HG02588 (cell line): ENCODE results near the gene PUM1.
"Not testable (repeated sequence)": the region's sequence is repeated elsewhere in the genome, so short reads cannot be mapped to it uniquely, and the experiment has no call there.

Experiments
- ATAC-seq: cut with Tn5 transposase; IDR thresholded peaks from one replicate; pipeline ENCODE4 v1.9.1; 2021; ENCODE audit warnings: mild to moderate bottlenecking, moderate library complexity; ENCODE audit not compliant: unreplicated experiment

PUM1 gene

GRCh38 chr1:30966690-30967369, 98.7 kb downstream of the PUM1 start:
- ATAC-seq, result no peak

- ATAC-seq, result no peak
These were observed 99.5 kb downstream of the PUM1 start for GRCh38 chr1:30965924-30966599.

DNA sequence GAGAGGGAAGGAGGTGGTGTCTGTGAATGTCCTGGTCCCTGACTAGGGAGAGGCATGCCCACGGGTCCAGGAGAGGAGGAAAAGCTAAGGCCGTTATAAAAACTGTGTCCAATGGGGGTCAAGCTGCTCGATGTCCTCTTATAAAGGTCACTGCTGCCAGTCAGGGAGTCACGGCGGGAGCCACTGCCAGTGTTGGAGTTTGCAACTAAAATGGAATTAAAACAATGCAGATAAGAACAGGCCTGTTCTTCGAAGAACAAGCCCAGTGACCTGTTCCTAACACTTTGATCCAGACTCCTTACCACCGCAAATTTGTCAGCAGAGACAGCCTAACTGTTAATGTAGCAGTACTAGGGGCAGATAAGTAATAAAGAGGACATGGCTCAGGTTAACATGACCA, 100.8 kb downstream of the PUM1 start:
- no peak for ATAC-seq

DNA sequence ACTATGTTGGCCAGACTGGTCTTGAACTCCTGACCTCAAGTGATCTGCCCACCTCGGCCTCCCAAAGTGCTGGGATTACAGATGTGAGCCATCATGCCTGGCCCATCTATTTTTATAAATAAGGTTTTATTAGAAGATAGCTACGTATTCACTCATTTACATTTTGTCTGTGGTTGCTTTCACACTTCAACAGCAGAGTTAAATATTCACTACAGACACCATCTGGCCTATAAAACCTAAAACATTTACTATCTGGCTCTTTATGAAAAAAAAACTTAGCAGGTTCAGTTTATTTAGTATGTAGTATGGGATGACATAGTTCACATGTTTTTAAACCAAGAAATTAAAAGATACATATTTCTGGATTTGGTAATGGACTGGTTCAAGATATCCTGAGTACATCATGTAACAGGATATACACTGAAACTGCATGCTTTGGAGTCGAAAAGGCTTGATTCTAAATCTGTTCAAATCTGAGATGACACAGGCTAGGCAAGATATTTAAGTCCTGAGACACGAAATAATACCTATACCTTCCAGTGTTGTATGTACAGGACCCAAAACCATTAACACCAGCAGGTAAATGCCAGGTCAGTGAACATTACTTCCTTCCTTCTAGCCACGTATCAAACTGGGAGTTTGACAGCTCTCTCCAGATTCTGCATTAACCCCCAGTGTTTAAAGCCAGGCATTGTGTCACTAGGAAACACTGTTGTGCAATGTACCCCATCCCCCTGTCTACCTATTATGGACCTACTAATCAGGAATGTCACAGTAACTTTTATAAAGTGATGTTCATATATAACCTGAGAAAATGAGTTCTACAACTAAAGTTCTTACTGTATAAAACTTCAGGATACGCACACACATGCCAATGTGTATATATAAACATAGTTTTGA, 102.7 kb downstream of the PUM1 start:
- ATAC-seq, result no peak

DNA sequence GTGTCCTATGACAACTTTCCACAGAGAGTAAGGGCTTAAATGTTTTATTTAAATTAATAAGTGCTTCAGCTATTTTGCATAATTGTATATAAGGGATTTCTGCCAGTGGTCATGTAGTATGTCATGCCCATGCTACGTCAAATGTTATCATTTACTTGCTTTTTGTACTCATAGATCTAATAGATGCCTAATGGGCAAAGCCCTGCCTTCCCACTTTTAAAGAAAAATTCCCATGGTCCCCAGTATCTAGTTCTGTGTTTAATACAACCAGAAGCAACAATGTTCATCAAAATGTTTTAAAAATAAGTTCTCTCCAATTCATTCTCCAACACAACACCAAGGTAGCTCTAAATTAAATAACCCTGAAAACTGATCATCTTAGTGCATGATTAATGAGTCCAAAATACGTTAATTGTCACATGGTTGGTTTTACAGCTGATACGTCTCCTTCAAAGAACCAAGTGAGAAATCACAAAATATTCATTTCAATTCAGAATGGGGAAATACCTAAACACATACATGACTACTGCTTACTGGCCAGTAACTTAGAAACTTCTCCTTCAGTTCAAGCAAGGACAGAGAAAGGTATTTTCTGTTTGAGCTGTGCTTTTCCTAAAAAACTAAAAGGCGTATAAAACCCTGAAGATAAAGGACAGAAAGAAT, 107.8 kb downstream of the PUM1 start:
- no peak for ATAC-seq

DNA sequence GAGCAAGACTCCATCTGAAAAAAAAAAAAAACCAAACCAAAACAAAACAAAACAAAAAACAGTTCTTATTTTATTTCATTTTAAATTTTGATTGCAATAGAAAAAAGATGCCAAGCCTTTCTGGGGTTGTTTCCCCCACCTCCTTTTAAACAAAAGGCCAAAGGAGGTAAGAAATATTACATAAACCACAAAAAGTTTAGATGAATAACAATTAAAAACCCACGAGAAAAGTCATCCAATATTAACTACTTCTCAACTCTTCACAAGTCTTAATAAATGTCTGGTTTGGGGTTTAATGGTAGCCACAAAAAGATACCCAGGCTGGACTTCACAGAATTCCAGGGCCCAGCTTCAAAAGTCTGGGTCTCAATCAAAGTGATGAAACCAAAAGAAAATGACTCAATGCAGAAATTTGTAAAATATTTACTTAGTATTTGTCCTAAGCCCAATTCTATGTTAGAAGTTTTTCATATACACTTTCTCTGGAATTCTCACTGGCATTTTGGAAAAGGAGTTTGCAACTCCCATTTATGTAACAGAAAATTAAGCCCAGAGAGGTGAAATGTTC, 110.0 kb downstream of the PUM1 start:
- ATAC-seq, result no peak

- no peak for ATAC-seq
These were observed 111.8 kb downstream of the PUM1 start for GRCh38 chr1:30953685-30954084.

DNA sequence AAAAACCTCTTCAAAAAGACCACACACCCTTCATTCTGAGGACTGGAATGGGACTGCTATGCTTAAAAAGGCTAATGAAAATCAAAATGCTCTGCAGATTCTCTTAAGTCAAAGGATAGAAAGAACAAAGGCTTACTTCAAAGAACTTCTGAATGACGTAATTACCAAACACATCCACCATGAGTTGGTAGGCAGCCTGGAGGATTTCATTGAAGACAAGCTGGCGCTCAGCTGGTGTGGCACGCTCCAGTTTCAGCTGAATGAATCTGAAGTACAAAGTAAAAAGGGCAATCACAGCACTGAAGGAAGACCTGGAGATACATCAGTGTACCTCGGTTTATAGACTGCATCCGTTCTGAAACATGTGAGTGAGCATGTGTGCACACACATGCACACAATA, 113.4 kb downstream of the PUM1 start:
- no peak for ATAC-seq

- ATAC-seq, result no peak
These were observed 114.8 kb downstream of the PUM1 start for GRCh38 chr1:30950700-30951099.

- ATAC-seq, result no peak
These were observed 115.5 kb downstream of the PUM1 start for GRCh38 chr1:30950053-30950452.

DNA sequence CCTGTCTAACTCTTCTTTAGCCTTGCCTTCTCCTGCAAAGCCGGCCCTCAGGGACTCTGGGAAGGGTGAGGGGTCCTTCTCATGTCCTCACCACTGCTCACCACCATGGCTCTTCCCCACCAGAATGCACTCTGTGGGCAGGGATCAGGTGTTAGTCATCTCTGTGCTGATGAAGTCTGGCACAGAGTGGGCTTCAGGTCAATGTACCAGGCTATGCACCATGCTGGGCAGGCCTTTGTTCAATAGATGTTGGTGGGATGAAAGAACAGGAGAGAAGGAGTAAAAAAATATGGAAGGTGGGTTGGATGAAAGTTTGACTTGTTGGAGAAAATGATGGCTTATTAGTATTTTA, 116.1 kb downstream of the PUM1 start:
- ATAC-seq, result not testable (repeated sequence)

DNA sequence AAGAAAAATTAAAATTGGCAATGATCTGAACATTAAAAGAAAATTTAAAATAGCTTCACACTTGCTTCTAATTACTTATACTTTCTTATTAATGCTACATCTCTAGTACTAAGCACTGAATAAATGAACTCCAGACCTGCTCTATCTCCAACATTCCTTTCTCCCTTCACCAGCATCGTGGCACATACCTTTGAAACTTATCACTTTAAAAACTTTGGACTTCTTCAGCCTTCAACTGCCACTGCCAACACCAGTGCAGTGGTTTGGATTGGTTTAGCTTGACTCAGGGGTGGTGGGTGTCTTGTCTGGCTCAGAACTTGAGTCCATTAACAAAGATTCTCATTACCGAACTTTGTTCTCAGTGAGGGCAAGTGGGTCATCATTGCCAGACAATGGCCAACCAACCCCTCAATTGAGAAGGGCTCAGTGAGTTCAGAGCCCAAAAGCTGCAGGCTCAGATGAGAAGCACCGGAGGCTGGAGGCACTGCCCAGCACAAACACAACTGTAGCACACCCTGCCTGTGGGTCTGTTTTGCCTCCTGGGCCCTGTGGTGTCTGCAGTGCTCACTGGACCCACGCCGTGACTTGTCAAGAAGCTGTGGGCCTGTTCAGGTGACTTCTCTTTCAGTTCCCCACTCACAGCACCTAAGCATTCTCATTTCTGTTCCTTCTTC, 116.6 kb downstream of the PUM1 start:
- ATAC-seq, result not testable (repeated sequence)

DNA sequence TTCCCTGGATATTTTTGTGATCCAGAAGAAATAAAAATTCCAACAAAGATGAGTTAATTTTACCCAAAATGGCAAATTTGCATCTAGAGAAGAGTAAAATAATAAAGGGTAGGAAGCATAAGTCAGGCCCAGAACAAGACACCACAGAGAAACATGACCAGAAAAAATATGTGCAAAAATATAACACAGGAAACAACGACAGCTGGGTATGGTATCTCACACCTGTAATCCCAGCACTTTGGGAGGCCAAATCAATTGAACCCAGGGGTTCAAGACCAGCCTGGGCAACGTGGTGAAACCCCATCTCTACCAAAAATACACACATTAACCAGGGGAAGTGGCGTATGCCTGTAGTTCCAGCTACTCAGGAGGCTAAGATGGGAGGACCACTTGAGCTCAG, 117.2 kb downstream of the PUM1 start:
- no peak for ATAC-seq

DNA sequence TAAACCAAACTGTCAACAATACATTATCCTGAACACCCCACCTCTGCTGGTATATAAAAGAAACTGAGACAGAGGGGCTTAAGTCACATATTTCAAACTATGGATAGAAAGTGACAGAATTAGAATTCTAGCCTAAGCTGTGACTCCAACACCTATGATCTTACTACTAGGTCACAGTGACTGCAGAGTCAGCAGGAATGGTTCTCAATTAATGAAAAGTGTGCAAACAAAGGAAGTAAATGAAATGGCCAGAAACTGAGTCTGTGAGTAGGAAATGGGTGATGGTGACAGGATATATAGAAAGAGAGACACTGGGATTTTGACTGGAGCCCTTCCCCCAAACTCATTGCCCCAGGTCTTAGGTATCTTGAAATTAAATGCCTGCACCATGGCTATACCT, 118.3 kb downstream of the PUM1 start:
- ATAC-seq, result no peak

GRCh38 chr1:30942326-30942963, 123.1 kb downstream of the PUM1 start:
- ATAC-seq, result no peak

DNA sequence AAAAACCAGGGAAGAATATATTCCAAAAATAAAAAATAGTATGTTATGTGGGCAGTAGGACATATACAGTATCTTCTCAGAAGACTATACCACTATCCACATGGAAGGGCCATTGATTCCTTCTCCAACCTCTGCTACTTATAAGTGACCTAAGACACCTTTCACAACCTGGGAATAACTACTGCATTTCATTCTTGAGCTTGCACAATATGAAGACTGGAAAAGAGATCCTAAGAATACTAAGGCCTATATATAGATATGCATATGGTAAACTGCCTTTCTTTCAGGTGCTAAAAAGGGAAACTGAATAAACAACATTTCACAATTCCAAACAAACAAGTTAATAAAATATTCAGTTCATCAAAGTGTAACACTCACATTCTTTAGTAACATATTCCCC, 125.0 kb downstream of the PUM1 start:
- no peak for ATAC-seq

GRCh38 chr1:30936541-30937171, 128.9 kb downstream of the PUM1 start:
- ATAC-seq, result no peak

- not testable (repeated sequence) for ATAC-seq
These were observed 129.8 kb downstream of the PUM1 start for GRCh38 chr1:30935758-30936157.

DNA sequence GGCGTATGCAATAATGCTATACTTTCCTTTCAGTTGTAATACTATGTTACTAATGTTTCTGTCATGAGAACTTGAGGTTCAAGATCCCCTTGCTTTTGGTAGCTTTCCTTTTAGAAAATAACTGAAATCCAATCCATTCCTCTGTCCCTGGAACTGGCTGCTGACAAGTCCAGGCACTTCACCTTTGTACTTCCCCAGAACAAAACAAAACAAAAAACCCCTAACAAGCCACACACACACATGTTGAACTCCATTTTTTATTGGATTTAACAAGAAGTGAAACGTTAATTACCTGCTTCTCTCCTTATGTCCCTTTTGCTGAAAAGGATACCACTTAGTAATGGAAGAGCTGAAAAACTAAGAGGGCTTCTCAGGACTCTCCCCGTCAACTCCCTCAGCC, 130.9 kb downstream of the PUM1 start:
- no peak for ATAC-seq

- ATAC-seq, result no peak
These were observed 131.7 kb downstream of the PUM1 start for GRCh38 chr1:30933874-30934252.
